ENCODE measurements around the gene RPS3A. TPM values are rescaled to one million over a fixed set of nuclear protein-coding genes. Genes with fewer than 3 reads are reported as not detected.

The RPS3A gene
- total RNA-seq, 1 experiment from 2014 or later: 1,868 TPM

- intact Hi-C loops (cut with micrococcal nuclease; ENCODE audit: unreplicated experiment): no loop called here
- no peak for TF ChIP-seq CTCF (IDR thresholded peaks at IDR 0.05; ENCODE audit: insufficient read depth in 1 of 2, low read depth in 1 of 2, low read length in 1 of 2, severe bottlenecking in 1 of 2, unreplicated experiment in 1 of 2)
- Mint-ChIP-seq H3K4me3 (ENCODE audit: unreplicated experiment) (no peak overlapping the region), H3K27me3 (ENCODE audit: insufficient read depth, unreplicated experiment) (no peaks in the 10 kb centered on the region), H3K4me1 (ENCODE audit: low read depth, unreplicated experiment) (no peaks in the 10 kb centered on the region), H3K36me3 (ENCODE audit: insufficient read depth, unreplicated experiment) (peaks cover 30% of the 10 kb centered on the region), H3K9me3 (ENCODE audit: unreplicated experiment) (no peaks in the 10 kb centered on the region), H3K27ac (ENCODE audit: unreplicated experiment) (no peak overlapping the region)
- Histone ChIP-seq H3K9me3 (no peaks in the 10 kb centered on the region), H3K36me3 (ENCODE audit: control insufficient read depth, insufficient read depth, low read length) (no peaks in the 10 kb centered on the region; the same call in 1 of the 2 replicates), H3K27me3 (replicated peaks; ENCODE audit: control insufficient read depth, insufficient read depth, low read length) (no peaks in the 10 kb centered on the region), H3K4me3 (ENCODE audit: low read depth, low read length) (no peak overlapping the region), H3K4me1 (no peaks in the 10 kb centered on the region)
- ChIA-PET POLR2A (no interaction called here), CTCF (interaction anchor here (0.7 kb wide), 1 partner anchor 389 kb away, joined by 3 read pairs; no protein-coding TSS in a partner anchor)
- no TSS peak for BruUV-seq (replicated peaks)
- DNase-seq: no peak
These were observed 43.3 kb downstream of the RPS3A start for GRCh38 chr4:151142758-151143157.

- DNase-seq: no peak
- Histone ChIP-seq H3K36me3 (ENCODE audit: control insufficient read depth, insufficient read depth, low read length) (no peaks in the 10 kb centered on the region; the same call in 1 of the 2 replicates), H3K4me1 (no peaks in the 10 kb centered on the region), H3K9me3 (no peaks in the 10 kb centered on the region), H3K27me3 (replicated peaks; ENCODE audit: control insufficient read depth, insufficient read depth, low read length) (no peaks in the 10 kb centered on the region), H3K4me3 (ENCODE audit: low read depth, low read length) (no peak overlapping the region)
- ChIA-PET CTCF (interaction anchor here (0.7 kb wide), 1 partner anchor 389 kb away, joined by 3 read pairs; no protein-coding TSS in a partner anchor), POLR2A (no interaction called here)
- no peak for TF ChIP-seq CTCF (IDR thresholded peaks at IDR 0.05; ENCODE audit: insufficient read depth in 1 of 2, low read depth in 1 of 2, low read length in 1 of 2, severe bottlenecking in 1 of 2, unreplicated experiment in 1 of 2)
- H3K36me3 Mint-ChIP-seq (ENCODE audit: insufficient read depth, unreplicated experiment): peaks cover 34% of the 10 kb centered on the region
- no TSS peak for BruUV-seq (replicated peaks)
- H3K4me3 Mint-ChIP-seq (ENCODE audit: unreplicated experiment): no peak overlapping the region
- H3K27me3 Mint-ChIP-seq (ENCODE audit: insufficient read depth, unreplicated experiment): no peaks in the 10 kb centered on the region
- intact Hi-C loops (cut with micrococcal nuclease; ENCODE audit: unreplicated experiment): no loop called here
- no peaks in the 10 kb centered on the region for H3K9me3 Mint-ChIP-seq (ENCODE audit: unreplicated experiment)
- no peak overlapping the region for H3K27ac Mint-ChIP-seq (ENCODE audit: unreplicated experiment)
- no peaks in the 10 kb centered on the region for H3K4me1 Mint-ChIP-seq (ENCODE audit: low read depth, unreplicated experiment)
These were observed 43.7 kb downstream of the RPS3A start for GRCh38 chr4:151143162-151143561.

GRCh38 chr4:151143811-151144210 is 44.4 kb downstream of the RPS3A start:
- peaks cover 37% of the 10 kb centered on the region for H3K36me3 Mint-ChIP-seq (ENCODE audit: insufficient read depth, unreplicated experiment)
- no peak overlapping the region for H3K27ac Mint-ChIP-seq (ENCODE audit: unreplicated experiment)
- no peak overlapping the region for H3K4me3 Mint-ChIP-seq (ENCODE audit: unreplicated experiment)
- no peak overlapping the region for H3K4me3 ChIP-seq (ENCODE audit: low read depth, low read length)
- no peaks in the 10 kb centered on the region for H3K9me3 ChIP-seq
- POLR2A ChIA-PET: no interaction called here
- no peaks in the 10 kb centered on the region for H3K4me1 ChIP-seq
- H3K27me3 ChIP-seq (replicated peaks; ENCODE audit: control insufficient read depth, insufficient read depth, low read length): no peaks in the 10 kb centered on the region
- H3K4me1 Mint-ChIP-seq (ENCODE audit: low read depth, unreplicated experiment): no peaks in the 10 kb centered on the region
- CTCF ChIA-PET: no interaction called here
- no peak for DNase-seq
- BruUV-seq (replicated peaks): no TSS peak
- intact Hi-C loops (cut with micrococcal nuclease; ENCODE audit: unreplicated experiment): no loop called here
- H3K9me3 Mint-ChIP-seq (ENCODE audit: unreplicated experiment): no peaks in the 10 kb centered on the region
- no peaks in the 10 kb centered on the region for H3K27me3 Mint-ChIP-seq (ENCODE audit: insufficient read depth, unreplicated experiment)
- no peak for TF ChIP-seq CTCF (IDR thresholded peaks at IDR 0.05; ENCODE audit: insufficient read depth in 1 of 2, low read depth in 1 of 2, low read length in 1 of 2, severe bottlenecking in 1 of 2, unreplicated experiment in 1 of 2)
- no peaks in the 10 kb centered on the region; the same call in 1 of the 2 replicates for H3K36me3 ChIP-seq (ENCODE audit: control insufficient read depth, insufficient read depth, low read length)
